IMR-90 (cell line): ENCODE results near the gene MSH2. TPM values are rescaled to one million over a fixed set of nuclear protein-coding genes. Genes with fewer than 3 reads are reported as not detected.

Experiments used
- ATAC-seq: fragments of 200-7000 bp; cut with Tn5 transposase; 2 replicates; pipeline ENCODE4 v1.9.1; 2020; ENCODE audit warnings: low read depth, mild to moderate bottlenecking, moderate library complexity
- BruUV-seq: library from RNA; stranded (reverse); fragments of 400-500 nt; replicated peaks from 2 replicates; lab custom pipeline; 2021; lab: Mats Ljungman, UMichigan
- CTCF ChIA-PET: fragments of 300-600 bp; formaldehyde crosslinking; extraction: SDS; loops from one replicate; lab custom pipeline; 2021; ENCODE audit warnings: antibody characterized with exemption; lab: Yijun Ruan, JAX
- POLR2A ChIA-PET: fragments of 300-600 bp; sonication (Branson Sonifier 250); formaldehyde crosslinking; loops from one replicate; lab custom pipeline; 2022; ENCODE audit warnings: antibody characterized with exemption; ENCODE audit not compliant: unreplicated experiment; lab: Charles Lee
- DNase-seq: peaks from one replicate; pipeline ENCODE4 v3.0.0; 2013
- H2AFZ ChIP-seq: replicated peaks from 2 replicates; pipeline ENCODE3; 2013; ENCODE audit warnings: low read length, mild to moderate bottlenecking; ENCODE audit not compliant: poor library complexity
- H2AK5ac ChIP-seq: 2 replicates; pipeline ENCODE4 v1.6.1; 2013; ENCODE audit warnings: low read depth, low read length, inconsistent platforms
- H2AK9ac ChIP-seq: replicated peaks from 2 replicates; pipeline ENCODE3; 2013; ENCODE audit warnings: mild to moderate bottlenecking, low read depth, low read length, moderate library complexity; ENCODE audit not compliant: poor library complexity
- H2BK120ac ChIP-seq: 2 replicates; pipeline ENCODE4 v1.6.1; 2013; ENCODE audit warnings: low read depth, low read length, inconsistent platforms
- H2BK15ac ChIP-seq: 3 replicates; pipeline ENCODE4 v1.6.1; 2013; ENCODE audit warnings: low read depth, low read length, inconsistent platforms
- H2BK20ac ChIP-seq: 2 replicates; pipeline ENCODE4 v1.6.1; 2013; ENCODE audit warnings: low read depth, mild to moderate bottlenecking, inconsistent platforms, low read length, moderate library complexity
- H2BK5ac ChIP-seq: 2 replicates; pipeline ENCODE4 v1.6.1; 2013; ENCODE audit warnings: mild to moderate bottlenecking, low read depth, low read length, inconsistent platforms; ENCODE audit not compliant: poor library complexity, severe bottlenecking
- H3K14ac ChIP-seq: replicated peaks from 2 replicates; pipeline ENCODE4 v1.6.1; 2013; ENCODE audit warnings: low read depth, low read length, inconsistent platforms
- H3K18ac ChIP-seq: 2 replicates; pipeline ENCODE4 v1.6.1; 2013; ENCODE audit warnings: low read depth, low read length, control low read depth
- H3K23ac ChIP-seq: 2 replicates; pipeline ENCODE4 v1.6.1; 2013; ENCODE audit warnings: low read depth, low read length, inconsistent platforms
- H3K27ac ChIP-seq: 2 replicates; pipeline ENCODE4 v1.5.1; 2013; ENCODE audit warnings: mild to moderate bottlenecking, control low read depth, low read length; ENCODE audit not compliant: insufficient read depth
- H3K27me3 ChIP-seq: 2 replicates; pipeline ENCODE4 v1.6.1; 2013; ENCODE audit warnings: low read length; ENCODE audit not compliant: control insufficient read depth, insufficient read depth
- H3K36me3 ChIP-seq: 2 replicates; pipeline ENCODE4 v1.6.1; 2013; ENCODE audit warnings: low read length, mixed read lengths; ENCODE audit not compliant: control insufficient read depth, insufficient read depth
- H3K4ac ChIP-seq: 2 replicates; pipeline ENCODE4 v1.6.1; 2013; ENCODE audit warnings: low read depth, low read length, inconsistent platforms
- H3K4me1 ChIP-seq: 2 replicates; pipeline ENCODE4 v1.6.1; 2013; ENCODE audit warnings: low read length, mixed read lengths; ENCODE audit not compliant: control insufficient read depth, insufficient read depth
- H3K4me2 ChIP-seq: 2 replicates; pipeline ENCODE4 v1.6.1; 2013; ENCODE audit warnings: low read depth, mild to moderate bottlenecking, control low read depth, low read length, moderate library complexity
- H3K4me3 ChIP-seq: 2 replicates; pipeline ENCODE4 v1.5.1; 2013; ENCODE audit warnings: low read depth, mild to moderate bottlenecking, control low read depth, low read length, moderate library complexity; ENCODE audit not compliant: insufficient read depth
- H3K56ac ChIP-seq: 2 replicates; pipeline ENCODE4 v1.6.1; 2013; ENCODE audit warnings: low read length, inconsistent platforms; ENCODE audit not compliant: insufficient read depth; ENCODE audit errors: extremely low read depth
- H3K79me1 ChIP-seq, 2 experiments: 2 replicates each; pipeline ENCODE4 v1.6.1; 2013; ENCODE audit warnings: low read length in 2 of 2, inconsistent platforms in 1 of 2, low read depth in 1 of 2
- H3K9ac ChIP-seq: 2 replicates; pipeline ENCODE4 v1.6.1; 2013; ENCODE audit warnings: low read depth, low read length, control low read depth
- H3K9me1 ChIP-seq: 2 replicates; pipeline ENCODE4 v1.6.1; 2013; ENCODE audit warnings: low read length, inconsistent platforms; ENCODE audit not compliant: insufficient read depth
- H3K9me3 ChIP-seq: 2 replicates; pipeline ENCODE4 v1.6.1; 2013; ENCODE audit warnings: low read length; ENCODE audit not compliant: control insufficient read depth, insufficient read depth
- H4K20me1 ChIP-seq: 2 replicates; pipeline ENCODE4 v1.6.1; 2013; ENCODE audit warnings: low read length, inconsistent platforms; ENCODE audit not compliant: insufficient read depth
- H4K5ac ChIP-seq: 2 replicates; pipeline ENCODE4 v1.6.1; 2013; ENCODE audit warnings: mild to moderate bottlenecking, low read depth, low read length, control low read depth
- H4K8ac ChIP-seq, 2 experiments: 2 replicates each; pipeline ENCODE4 v1.6.1; 2013; ENCODE audit warnings: low read depth in 2 of 2, low read length in 2 of 2, control low read depth in 1 of 2, inconsistent platforms in 1 of 2
- H4K91ac ChIP-seq: 2 replicates; pipeline ENCODE4 v1.6.1; 2013; ENCODE audit warnings: low read depth, low read length, inconsistent platforms; ENCODE audit not compliant: insufficient read depth
- BHLHE40 ChIP-seq: fragments of 150-350 bp; IDR thresholded peaks from 2 replicates; pipeline ENCODE4 v1.6.1; 2016; ENCODE audit warnings: mild to moderate bottlenecking, low read depth, low read length
- CEBPB ChIP-seq: IDR thresholded peaks from 2 replicates; pipeline ENCODE4 v1.6.1; 2012; ENCODE audit warnings: low read depth, low read length, improper control_type of control experiment
- CHD1 ChIP-seq: IDR thresholded peaks from 2 replicates; pipeline ENCODE4 v1.6.1; 2012; ENCODE audit warnings: low read depth, low read length, improper control_type of control experiment
- CTCF ChIP-seq: conservative IDR thresholded peaks from 2 replicates; pipeline ENCODE4 v1.5.1; 2012; ENCODE audit warnings: mild to moderate bottlenecking, low read depth, low read length, improper control_type of control experiment
- ELK1 ChIP-seq: fragments of 150-350 bp; IDR thresholded peaks from 2 replicates; pipeline ENCODE4 v1.6.1; 2016; ENCODE audit warnings: low read depth, mild to moderate bottlenecking, low read length, moderate library complexity, borderline replicate concordance
- FOS ChIP-seq: fragments of 150-350 bp; IDR thresholded peaks from 2 replicates; pipeline ENCODE4 v1.6.1; 2016; ENCODE audit warnings: low read depth, low read length
- MAFK ChIP-seq: IDR thresholded peaks from 2 replicates; pipeline ENCODE4 v1.6.1; 2012; ENCODE audit warnings: low read depth, low read length, improper control_type of control experiment
- MAZ ChIP-seq: IDR thresholded peaks from 2 replicates; pipeline ENCODE4 v1.6.1; 2012; ENCODE audit warnings: low read depth, mild to moderate bottlenecking, low read length, improper control_type of control experiment, moderate library complexity, borderline replicate concordance
- MXI1 ChIP-seq: IDR thresholded peaks from 2 replicates; pipeline ENCODE4 v1.6.1; 2012; ENCODE audit warnings: low read depth, mild to moderate bottlenecking, low read length, moderate library complexity, borderline replicate concordance
- NFE2L2 ChIP-seq: fragments of 150-350 bp; IDR thresholded peaks from 2 replicates; pipeline ENCODE4 v1.6.1; 2016; ENCODE audit warnings: low read depth, mild to moderate bottlenecking, low read length
- POLR2A ChIP-seq: IDR thresholded peaks from 2 replicates; pipeline ENCODE4 v1.6.1; 2012; ENCODE audit warnings: mild to moderate bottlenecking, low read depth, low read length
- RAD21 ChIP-seq: IDR thresholded peaks from 2 replicates; pipeline ENCODE4 v1.6.1; 2012; ENCODE audit warnings: low read length, improper control_type of control experiment
- RCOR1 ChIP-seq: IDR thresholded peaks from 2 replicates; pipeline ENCODE4 v1.6.1; 2012; ENCODE audit warnings: mild to moderate bottlenecking, low read length, improper control_type of control experiment; ENCODE audit not compliant: insufficient replicate concordance
- RFX5 ChIP-seq: IDR thresholded peaks from 2 replicates; pipeline ENCODE4 v1.8.0; 2012; ENCODE audit warnings: low read depth, mild to moderate bottlenecking, low read length, moderate library complexity
- SMC3 ChIP-seq: fragments of 150-350 bp; IDR thresholded peaks from 2 replicates; pipeline ENCODE4 v1.6.1; 2016; ENCODE audit warnings: low read depth, mild to moderate bottlenecking, antibody characterized with exemption, low read length, moderate library complexity
- USF2 ChIP-seq: fragments of 150-350 bp; IDR thresholded peaks from 2 replicates; pipeline ENCODE4 v1.6.1; 2017; ENCODE audit warnings: mild to moderate bottlenecking, antibody characterized with exemption, low read length, low read depth
- WGBS, 2 experiments: methylation state at CpG; one replicate each; pipeline versions ENCODE4 v1.1.5 to v1.1.7; 2013; ENCODE audit warnings: missing lambda C conversion rate in 2 of 2; ENCODE audit not compliant: insufficient read length in 1 of 2; ENCODE audit errors: extremely low coverage in 2 of 2; 5-methylcytosine and 5-hydroxymethylcytosine counted together
- dilution Hi-C: fragments of 300-500 bp; cut with HindIII; formaldehyde crosslinking; loops from one replicate; pipeline ENCODE4 v1.14.3; 2018; ENCODE audit warnings: low sequenced_read_pairs; ENCODE audit not compliant: unreplicated experiment
- in situ Hi-C: fragments of 300-500 bp; cut with MboI; formaldehyde crosslinking; loops from 3 replicates; pipeline ENCODE4 v1.14.3; 2019; ENCODE audit warnings: low sequenced_read_pairs, inconsistent platforms, mixed read lengths
- intact Hi-C: fragments of 100-400 bp; cut with micrococcal nuclease; formaldehyde crosslinking; loops from 2 replicates; pipeline ENCODE4 v1.10.0; 2022
- polyA plus RNA-seq, 3 experiments: library from polyadenylated mRNA; depleted of rRNA; stranded (reverse); fragments of >200 nt; gene quantifications; 2 replicates each; pipeline ENCODE4 v1.2.3, GENCODE V29; 2012; ENCODE audit warnings: low replicate concordance in 1 of 3
- total RNA-seq: library from RNA; depleted of rRNA; stranded (reverse); fragments of >200 nt; gene quantifications from 2 replicates; pipeline ENCODE4 v1.2.3, GENCODE V29; 2012

Gene MSH2
- total and polyA plus RNA-seq, 2 of the 4 experiments (the other 2 are of a cell fraction) = 13.8 to 22.6 TPM

GRCh38 chr2:47389692-47390091, 13.3 kb upstream of the MSH2 start:
- ChIA-PET CTCF (no interaction called here), POLR2A (no interaction called here)
- intact Hi-C loops = no loop called here
- Histone ChIP-seq H3K27me3 (no peaks in the 10 kb centered on the region; the same call in 1 of the 2 replicates), H2AFZ (no peak overlapping the region), H3K36me3 (no peaks in the 10 kb centered on the region), H2AK5ac (no peak overlapping the region), H4K5ac (no peak overlapping the region), H4K91ac (no peak overlapping the region), H3K14ac (no peak overlapping the region), H3K27ac (no peak overlapping the region), H4K8ac (no peak overlapping the region), H3K4me3 (no peak overlapping the region), H2BK5ac (no peak overlapping the region), H2AK9ac (no peak overlapping the region), H3K4me2 (no peak overlapping the region), H3K23ac (no peak overlapping the region), H3K4ac (no peak overlapping the region), H3K18ac (no peak overlapping the region), H3K79me1 (no peaks in the 10 kb centered on the region), H3K9ac (no peak overlapping the region), H4K20me1 (no peaks in the 10 kb centered on the region), H2BK120ac (no peak overlapping the region), H3K4me1 (no peaks in the 10 kb centered on the region), H3K9me3 (no peaks in the 10 kb centered on the region), H2BK20ac (no peak overlapping the region), H3K9me1 (no peaks in the 10 kb centered on the region), H3K56ac (no peak overlapping the region), H2BK15ac (no peak overlapping the region)
- DNase-seq (no peak), ATAC-seq (no peak)
- TF ChIP-seq MXI1 (no peak), MAZ (no peak), NFE2L2 (no peak), RAD21 (no peak), POLR2A (no peak), FOS (no peak), CHD1 (no peak), CTCF (no peak), USF2 (no peak), MAFK (no peak), ELK1 (no peak), BHLHE40 (no peak), SMC3 (no peak), RFX5 (no peak), CEBPB (no peak), RCOR1 (no peak)
- dilution Hi-C loops = no loop called here
- no TSS peak for BruUV-seq
- in situ Hi-C loops = loop anchor here (5.0 kb wide), 1 partner anchor 52 kb away; no protein-coding TSS in a partner anchor
- 53 to 100% methylated on average over 1 of the region's 1 CpG for WGBS, 2 experiments
